KOPT-K1 (cell line): ENCODE results near the gene TMEM169.

Source experiments
- H3K27ac ChIP-seq: fragments of 200-600 bp; sonication (generic); 2 replicates; pipeline ENCODE4 v1.5.1; 2016; ENCODE audit warnings: antibody characterized with exemption, mild to moderate bottlenecking, low read depth, low read length; ENCODE audit not compliant: poor library complexity, severe bottlenecking
- H3K36me3 ChIP-seq: fragments of 200-600 bp; sonication (generic); 2 replicates; pipeline ENCODE4 v1.5.1; 2017; ENCODE audit warnings: antibody characterized with exemption, mild to moderate bottlenecking, low read length, moderate library complexity; ENCODE audit not compliant: insufficient read depth
- H3K9me3 ChIP-seq: fragments of 200-600 bp; sonication (generic); 2 replicates; pipeline ENCODE4 v1.5.1; 2017; ENCODE audit warnings: antibody characterized with exemption, low read length, mild to moderate bottlenecking; ENCODE audit not compliant: insufficient read depth, poor library complexity, severe bottlenecking

The TMEM169 gene

GRCh38 chr2:216108310-216108966, 26.7 kb downstream of the TMEM169 start:
- H3K9me3 ChIP-seq: no peaks in the 10 kb centered on the region
- H3K27ac ChIP-seq: peak overlapping the region; percentile 88
- H3K36me3 ChIP-seq: peaks cover 32% of the 10 kb centered on the region

- H3K9me3 ChIP-seq: no peaks in the 10 kb centered on the region
- peak within 1 kb of the TSS; percentile 88 for H3K27ac ChIP-seq
- peaks cover 40% of the 10 kb centered on the region for H3K36me3 ChIP-seq
Measured at GRCh38 chr2:216108967-216109921, 27.5 kb downstream of the TMEM169 start, which contains the start of gene XRCC5. Gene XRCC5 (plus strand): TSS chr2:216109348. CDS start chr2:216109437, 89 bp downstream.

GRCh38 chr2:216109962-216110614, 28.4 kb downstream of the TMEM169 start:
- Histone ChIP-seq H3K36me3 (peaks cover 43% of the 10 kb centered on the region), H3K27ac (peak overlapping the region; percentile 88), H3K9me3 (no peaks in the 10 kb centered on the region)

- H3K27ac ChIP-seq: peak overlapping the region; percentile 88
- no peaks in the 10 kb centered on the region for H3K9me3 ChIP-seq
- H3K36me3 ChIP-seq: peaks cover 47% of the 10 kb centered on the region
Measured at GRCh38 chr2:216110620-216111019, 28.9 kb downstream of the TMEM169 start.

GRCh38 chr2:216111122-216111521, 29.4 kb downstream of the TMEM169 start:
- Histone ChIP-seq H3K9me3 (no peaks in the 10 kb centered on the region), H3K27ac (peak overlapping the region; percentile 3), H3K36me3 (peaks cover 52% of the 10 kb centered on the region)

- no peaks in the 10 kb centered on the region for H3K9me3 ChIP-seq
- H3K27ac ChIP-seq: peak overlapping the region; percentile 10
- peaks cover 70% of the 10 kb centered on the region for H3K36me3 ChIP-seq
Measured at GRCh38 chr2:216112926-216113325, 31.2 kb downstream of the TMEM169 start.

GRCh38 chr2:216113572-216113971, 31.9 kb downstream of the TMEM169 start:
- Histone ChIP-seq H3K27ac (peak overlapping the region; percentile 10), H3K36me3 (peaks cover 77% of the 10 kb centered on the region), H3K9me3 (no peaks in the 10 kb centered on the region)

GRCh38 chr2:216114382-216114713, 32.6 kb downstream of the TMEM169 start:
- Histone ChIP-seq H3K27ac (no peak overlapping the region), H3K9me3 (no peaks in the 10 kb centered on the region), H3K36me3 (peaks cover 84% of the 10 kb centered on the region)

GRCh38 chr2:216114714-216115531, 33.2 kb downstream of the TMEM169 start:
- peak overlapping the region; percentile 73 for H3K27ac ChIP-seq

GRCh38 chr2:216116418-216116817, 34.7 kb downstream of the TMEM169 start:
- no peak overlapping the region for H3K27ac ChIP-seq
- H3K9me3 ChIP-seq: no peaks in the 10 kb centered on the region
- peaks cover 94% of the 10 kb centered on the region for H3K36me3 ChIP-seq

More at GRCh38 chr2:216114714-216115531, 33.2 kb downstream of the TMEM169 start:
- no peaks in the 10 kb centered on the region for H3K9me3 ChIP-seq
- peaks cover 90% of the 10 kb centered on the region for H3K36me3 ChIP-seq

GRCh38 chr2:216117561-216118340, 36.0 kb downstream of the TMEM169 start:
- H3K36me3 ChIP-seq: peaks cover 94% of the 10 kb centered on the region
- no peaks in the 10 kb centered on the region for H3K9me3 ChIP-seq
- H3K27ac ChIP-seq: no peak overlapping the region

GRCh38 chr2:216118474-216118873, 36.8 kb downstream of the TMEM169 start:
- H3K27ac ChIP-seq: no peak overlapping the region
- peaks cover 94% of the 10 kb centered on the region for H3K36me3 ChIP-seq
- no peaks in the 10 kb centered on the region for H3K9me3 ChIP-seq

GRCh38 chr2:216119146-216119545, 37.4 kb downstream of the TMEM169 start:
- H3K27ac ChIP-seq: no peak overlapping the region
- peaks cover 94% of the 10 kb centered on the region for H3K36me3 ChIP-seq
- H3K9me3 ChIP-seq: no peaks in the 10 kb centered on the region

GRCh38 chr2:216119986-216120385, 38.3 kb downstream of the TMEM169 start:
- Histone ChIP-seq H3K27ac (no peak overlapping the region), H3K9me3 (no peaks in the 10 kb centered on the region), H3K36me3 (peaks cover 98% of the 10 kb centered on the region)
